Stimulated activated CD4-positive, alpha-beta T cell treated with anti-CD3 and anti-CD28 coated beads, Interleukin-4, amount 100 ng/mL, for 4 hours (primary cell): ENCODE results near the gene MYG1.
"Not testable (repeated sequence)": the region's sequence is repeated elsewhere in the genome, so short reads cannot be mapped to it uniquely, and the experiment has no call there.

ENCODE experiments used
- DNase-seq, 2 experiments: peaks; one replicate each; pipeline ENCODE4 v3.0.0-alpha.2; 2020

The MYG1 gene

DNA sequence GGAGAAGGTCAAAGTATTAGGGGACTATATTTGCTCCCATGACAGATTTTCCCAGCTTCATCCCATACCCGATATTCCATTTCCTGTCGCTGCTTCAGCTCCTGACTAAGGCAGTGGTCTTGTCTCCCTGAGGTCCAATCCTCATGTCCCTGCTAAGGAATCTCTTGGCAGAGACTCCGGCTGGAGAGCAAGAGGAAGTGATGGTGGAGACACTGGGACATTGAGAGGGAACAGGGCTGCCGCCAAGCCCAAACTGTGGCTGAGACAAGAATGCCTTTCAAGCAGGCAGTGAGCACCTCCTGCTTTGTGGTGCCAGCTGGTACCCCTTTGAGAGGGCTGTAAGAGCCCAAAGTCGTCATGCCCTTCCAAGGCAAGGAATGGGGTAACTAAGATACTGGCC lies 31.2 kb downstream of the MYG1 start:
- no peak for DNase-seq

DNA sequence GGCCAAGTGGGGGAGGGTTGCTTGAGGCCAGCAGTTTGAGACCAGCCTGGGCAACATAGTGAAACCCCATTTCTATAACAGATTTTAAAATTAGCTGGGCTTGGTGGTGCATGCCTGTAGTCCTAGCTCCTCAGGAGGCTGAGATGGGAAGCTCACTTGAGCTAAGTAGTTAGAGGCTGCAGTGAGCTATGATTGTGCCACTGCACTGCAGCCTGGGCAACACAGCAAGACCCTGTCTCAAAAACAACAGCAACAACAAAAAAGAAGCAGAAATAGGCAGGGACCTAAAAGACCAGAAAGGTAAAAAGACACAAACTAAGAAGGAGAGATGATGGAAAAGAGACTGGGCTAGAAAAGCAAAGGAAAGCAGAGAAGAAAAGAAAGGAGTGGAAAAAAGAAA lies 32.8 kb downstream of the MYG1 start:
- not testable (repeated sequence) for DNase-seq

DNA sequence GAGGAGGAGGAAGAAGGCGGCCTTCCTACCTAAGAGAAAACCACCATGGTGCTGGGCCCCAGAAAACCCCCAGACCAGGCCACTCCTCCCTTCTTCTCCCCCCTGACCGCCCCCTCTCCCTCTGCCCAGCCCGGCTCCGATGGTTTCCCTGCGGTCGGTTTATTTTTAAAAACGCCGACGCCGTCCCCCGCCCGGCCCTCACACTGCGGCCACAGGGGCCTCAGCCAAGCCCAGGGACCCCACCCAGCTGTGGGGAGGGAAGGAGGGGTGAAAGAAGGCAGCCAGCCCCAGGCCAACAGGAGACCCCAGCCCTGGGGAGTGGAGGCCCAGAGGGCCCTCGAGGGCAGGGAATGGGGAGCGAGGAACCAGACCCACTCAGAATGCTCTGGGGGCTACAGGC lies 33.2 kb downstream of the MYG1 start:
- DNase-seq, result no peak

DNA sequence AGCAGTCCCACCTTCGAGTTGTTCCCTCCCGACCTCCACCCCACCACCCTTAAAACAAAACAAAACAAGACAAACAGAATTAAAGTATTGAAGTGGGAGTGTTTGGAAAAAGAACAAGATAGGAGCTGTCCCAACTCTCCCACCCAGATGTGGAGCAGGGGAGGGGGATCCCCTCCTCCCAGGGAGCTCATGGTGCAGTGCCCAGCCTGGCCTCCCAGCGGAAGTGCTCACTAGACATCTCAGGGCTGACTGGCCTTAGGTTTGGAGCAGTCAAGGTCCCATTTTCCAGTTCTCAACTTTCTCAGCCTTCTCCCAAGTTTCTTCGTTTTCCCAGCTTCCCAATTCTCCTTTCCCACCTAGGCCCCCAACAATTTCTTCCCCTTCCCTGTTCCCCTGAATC lies 33.8 kb downstream of the MYG1 start:
- no peak for DNase-seq

DNA sequence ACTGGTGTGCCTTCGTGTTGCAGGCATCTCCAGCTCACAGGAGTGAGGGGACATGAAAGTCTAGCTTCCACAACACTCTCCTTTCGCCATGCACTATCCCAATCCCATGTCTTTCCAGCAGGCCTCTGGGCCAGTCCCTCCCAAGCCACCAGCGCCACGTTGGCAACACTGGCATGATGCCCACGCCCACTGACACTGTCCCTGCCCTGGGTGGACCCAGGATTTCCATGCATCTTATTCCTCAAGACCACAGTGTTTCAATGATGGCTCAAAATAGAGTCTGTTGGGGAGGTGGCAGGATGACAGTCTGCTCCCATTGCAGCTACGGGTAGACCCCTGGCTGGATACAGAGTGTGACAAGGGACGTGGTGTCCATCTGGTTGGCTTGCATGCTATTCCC lies 34.4 kb downstream of the MYG1 start:
- DNase-seq, result no peak

DNA sequence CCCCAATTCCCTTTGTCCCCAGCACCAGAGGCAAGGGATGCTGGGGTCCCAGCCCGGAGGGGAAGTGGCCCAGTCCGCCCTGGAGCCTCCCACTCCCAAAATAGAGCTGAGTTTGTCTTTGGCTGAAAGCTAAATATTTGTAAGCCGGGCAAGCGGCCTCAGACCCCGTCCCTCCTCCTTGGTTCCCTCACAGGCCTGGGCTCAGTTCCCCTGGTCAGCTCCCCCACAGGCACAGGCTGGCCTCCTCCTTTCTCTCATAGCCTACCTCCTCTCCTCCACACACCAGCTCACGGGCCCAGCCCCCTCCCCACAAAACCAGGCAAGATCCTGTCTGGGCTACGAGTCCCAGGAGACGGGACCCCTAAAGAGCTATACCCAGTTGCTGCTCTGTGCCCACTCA lies 35.3 kb downstream of the MYG1 start:
- DNase-seq, result no peak

GRCh38 chr12:53336181-53336681 lies 36.7 kb downstream of the MYG1 start, which contains the start of gene SP7:
Gene SP7 (minus strand): TSS chr12:53336354. CDS start chr12:53335646, 708 bp downstream.
- DNase-seq, result no peak

- DNase-seq, result no peak
These were observed 38.5 kb downstream of the MYG1 start for GRCh38 chr12:53338017-53338416.

DNA sequence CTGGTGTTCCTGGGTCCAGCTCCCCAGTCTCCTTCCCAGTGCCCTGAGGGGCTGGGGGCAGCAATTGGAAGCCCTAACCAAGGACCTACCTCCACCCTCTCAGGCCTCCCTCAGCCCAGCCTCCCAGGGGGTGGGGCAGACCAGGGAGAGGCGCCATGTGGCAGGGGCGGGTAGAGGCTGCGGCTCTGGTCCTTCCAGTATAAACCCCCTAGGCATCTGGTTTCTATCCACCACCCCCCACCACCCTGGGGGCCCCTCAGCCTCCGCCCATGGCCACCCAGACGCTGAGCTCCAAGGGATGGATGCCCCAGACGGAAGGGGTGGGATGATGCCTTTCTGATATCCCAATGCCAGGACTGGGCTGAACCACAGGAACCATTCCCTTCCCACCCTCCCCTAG lies 39.4 kb downstream of the MYG1 start:
- no peak for DNase-seq

DNA sequence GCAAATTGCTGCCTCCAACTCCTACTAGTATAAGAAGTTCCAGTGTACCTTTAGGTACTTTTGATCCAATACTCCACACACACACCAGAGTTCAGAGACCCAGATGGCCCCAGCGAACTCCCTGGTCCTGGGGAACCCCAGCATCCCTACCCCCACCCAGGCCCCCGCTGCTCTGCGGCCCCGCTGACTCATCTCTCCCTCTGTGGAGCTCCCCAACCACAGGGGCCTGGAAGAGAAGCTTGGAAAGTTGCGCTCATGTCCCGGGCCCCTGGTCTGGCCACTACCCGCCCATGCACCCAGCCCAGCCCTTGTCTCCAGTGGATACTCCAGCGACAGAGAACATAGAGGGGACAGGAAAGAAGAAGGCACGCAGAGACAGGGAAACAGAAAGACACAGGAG lies 40.9 kb downstream of the MYG1 start:
- DNase-seq, result no peak

- no peak for DNase-seq
These were observed 44.0 kb downstream of the MYG1 start for GRCh38 chr12:53343449-53343848.

DNA sequence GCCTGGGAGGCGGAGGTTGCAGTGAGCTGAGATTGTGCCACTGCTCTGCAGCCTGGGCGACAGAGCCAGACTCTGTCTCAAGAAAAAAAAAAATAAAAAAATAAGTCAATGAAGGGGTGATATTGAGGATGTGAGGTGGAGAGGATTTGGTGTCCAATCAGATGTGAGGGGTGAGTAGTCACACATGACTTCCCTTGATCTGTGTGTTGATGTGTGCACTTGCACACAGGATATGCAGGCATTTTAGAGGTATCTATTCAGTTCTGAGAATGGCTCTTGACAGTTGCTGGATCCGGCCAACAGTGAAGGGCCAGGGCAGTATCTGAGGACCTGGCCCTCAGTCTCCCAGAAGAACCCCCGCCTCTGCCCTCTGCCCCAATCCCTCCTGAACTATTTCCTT lies 44.5 kb downstream of the MYG1 start:
- DNase-seq, result no peak

DNA sequence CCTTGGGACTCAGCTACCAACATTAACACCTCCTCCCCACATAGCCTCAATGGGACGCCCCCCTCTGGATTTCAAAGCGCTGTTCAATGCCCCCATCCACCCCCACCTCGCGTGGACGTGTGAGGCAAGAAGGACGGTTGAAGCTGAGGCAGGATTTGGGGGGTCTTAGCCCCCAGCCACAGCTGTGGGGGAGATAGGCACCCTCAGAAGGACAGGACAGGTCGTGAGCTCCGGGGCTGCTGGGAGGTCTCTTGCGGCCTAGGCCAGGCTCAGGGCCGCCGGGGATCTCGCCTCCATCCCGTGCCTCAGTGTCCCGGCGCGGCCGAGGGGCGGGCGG lies 45.0 kb downstream of the MYG1 start:
- DNase-seq, result no peak

GRCh38 chr12:53344824-53345485 lies 45.5 kb downstream of the MYG1 start:
- peak; percentile 64 to 67 for DNase-seq

- no peak for DNase-seq
These were observed 46.1 kb downstream of the MYG1 start for GRCh38 chr12:53345486-53346188.

- no peak for DNase-seq
These were observed 47.0 kb downstream of the MYG1 start for GRCh38 chr12:53346491-53346890.

DNA sequence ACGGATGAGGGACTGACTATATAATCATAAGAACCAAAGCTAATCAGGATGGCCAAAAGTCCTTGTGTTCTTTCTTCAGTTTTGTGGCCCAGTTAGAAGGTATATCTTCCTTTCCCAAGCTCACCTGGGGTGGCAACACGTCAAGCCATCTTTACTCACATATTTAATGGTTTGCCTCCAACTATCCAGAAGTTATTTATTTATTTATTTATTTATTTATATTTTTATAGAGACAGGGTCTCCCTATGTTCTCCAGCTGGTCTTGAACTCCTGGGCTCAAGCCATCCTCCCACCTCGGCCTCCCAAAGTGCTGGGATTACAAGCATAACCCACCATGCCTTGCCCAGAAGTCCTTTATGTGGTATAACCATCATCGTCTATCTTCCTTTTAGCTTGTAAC lies 48.4 kb downstream of the MYG1 start:
- DNase-seq, result no peak

GRCh38 chr12:53352331-53353256 lies 53.1 kb downstream of the MYG1 start:
- peak; percentile 69 to 75 for DNase-seq

DNA sequence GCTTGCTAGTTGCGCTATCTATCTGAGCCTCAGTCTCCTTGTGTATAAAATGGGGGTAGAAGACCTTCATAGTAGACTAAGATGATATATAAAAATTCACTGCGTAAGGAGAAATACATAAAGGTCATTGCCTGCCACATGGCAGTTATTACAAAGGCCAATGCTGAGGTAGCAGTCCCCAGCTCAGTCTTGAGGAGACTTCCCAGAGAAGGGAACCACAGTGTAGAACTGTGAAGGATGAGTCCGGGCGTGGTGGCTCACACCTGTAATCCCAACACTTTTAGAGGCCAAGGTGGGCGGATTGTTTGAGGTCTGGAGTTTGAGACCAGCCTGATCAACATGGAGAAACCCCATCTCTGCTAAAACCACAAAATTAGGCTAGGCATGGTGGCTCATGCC lies 53.8 kb downstream of the MYG1 start:
- no peak for DNase-seq

DNA sequence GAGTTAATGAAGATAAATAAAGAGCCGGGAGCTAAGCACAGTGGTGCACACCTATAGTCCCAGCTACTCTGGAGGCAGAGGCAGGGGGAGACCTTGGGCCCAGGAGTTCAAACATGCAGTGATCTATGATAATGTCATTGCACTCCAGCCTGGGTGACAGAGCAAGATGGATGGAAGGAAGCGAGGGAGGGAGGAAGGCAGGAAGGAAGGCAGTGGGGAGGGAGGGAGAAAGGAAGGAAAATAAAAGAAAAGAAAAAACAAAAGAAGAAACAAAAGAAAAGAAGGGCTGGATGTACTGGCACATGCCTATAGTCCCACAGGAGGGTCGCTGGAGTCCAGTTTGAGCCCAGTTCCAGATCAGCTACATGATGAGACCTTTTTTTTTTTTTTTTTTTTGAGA lies 55.6 kb downstream of the MYG1 start:
- DNase-seq, result no peak
